CD4-positive, alpha-beta T cell (primary cell): Measurements from ENCODE around the gene EGFL8. TPM values are rescaled to one million over a fixed set of nuclear protein-coding genes. Genes with fewer than 3 reads are reported as not detected.
"Not testable (repeated sequence)": the region's sequence is repeated elsewhere in the genome, so short reads cannot be mapped to it uniquely, and the experiment has no call there.

Source experiments
- ATAC-seq: fragments of 200-7000 bp; cut with Tn5 transposase; one replicate; pipeline ENCODE4 v1.10.0; 2022; ENCODE audit warnings: mild to moderate bottlenecking; ENCODE audit not compliant: poor library complexity
- CTCF ChIA-PET: fragments of 350-600 bp; sonication (Branson Sonifier 250); formaldehyde crosslinking; loops from one replicate; lab custom pipeline; 2021; ENCODE audit warnings: antibody characterized with exemption, inconsistent platforms; lab: Charles Lee
- POLR2A ChIA-PET: fragments of 350-600 bp; sonication (Branson Sonifier 250); formaldehyde crosslinking; loops from one replicate; lab custom pipeline; 2021; ENCODE audit warnings: antibody characterized with exemption, inconsistent platforms; lab: Charles Lee
- DNase-seq, 14 experiments: peaks; one replicate each; pipeline ENCODE4 v3.0.0-alpha.2; 2013 to 2020; ENCODE audit warnings: mixed read lengths in 2 of 14
- H3K27ac ChIP-seq, 2 donors: one replicate each; pipeline versions ENCODE4 v1.5.1 to v1.7.0; 2013; ENCODE audit warnings: low read length in 2 of 2, low read depth in 1 of 2, mild to moderate bottlenecking in 1 of 2
- H3K27me3 ChIP-seq, 2 experiments: 1 replicate in 1 of 2; 2 replicates in 1 of 2; pipeline versions ENCODE4 v1.6.1 to v1.7.0; 2013; ENCODE audit warnings: low read length in 2 of 2, control low read depth in 1 of 2, mild to moderate bottlenecking in 1 of 2, moderate library complexity in 1 of 2; ENCODE audit not compliant: insufficient read depth in 2 of 2, control insufficient read depth in 1 of 2
- H3K36me3 ChIP-seq: one replicate; pipeline ENCODE4 v1.6.1; 2013; ENCODE audit warnings: low read length, control low read depth; ENCODE audit not compliant: insufficient read depth
- H3K4me1 ChIP-seq: one replicate; pipeline ENCODE4 v1.6.1; 2013; ENCODE audit warnings: low read length, control low read depth; ENCODE audit not compliant: insufficient read depth
- H3K4me3 ChIP-seq: one replicate; pipeline ENCODE4 v1.5.1; 2013; ENCODE audit warnings: mild to moderate bottlenecking, low read length, moderate library complexity
- H3K9me3 ChIP-seq, 2 experiments: 1 replicate in 1 of 2; 2 replicates in 1 of 2; pipeline versions ENCODE4 v1.6.1 to v1.7.0; 2013; ENCODE audit warnings: low read length in 2 of 2, mild to moderate bottlenecking in 2 of 2, control low read depth in 1 of 2, moderate library complexity in 1 of 2; ENCODE audit not compliant: control insufficient read depth in 1 of 2, insufficient read depth in 1 of 2
- H3K27ac Mint-ChIP-seq: one replicate; pipeline ENCODE4 v1.8.0; 2020; ENCODE audit warnings: mixed read lengths
- H3K27me3 Mint-ChIP-seq: one replicate; pipeline ENCODE4 v1.8.0; 2021; ENCODE audit warnings: mixed read lengths
- H3K36me3 Mint-ChIP-seq: one replicate; pipeline ENCODE4 v1.8.0; 2021; ENCODE audit warnings: low read depth, mixed read lengths
- H3K4me1 Mint-ChIP-seq: one replicate; pipeline ENCODE4 v1.8.0; 2021; ENCODE audit warnings: low read depth, mixed read lengths
- H3K4me3 Mint-ChIP-seq: one replicate; pipeline ENCODE4 v1.8.0; 2020; ENCODE audit warnings: mild to moderate bottlenecking, mixed read lengths
- H3K9me3 Mint-ChIP-seq: one replicate; pipeline ENCODE4 v1.8.0; 2020; ENCODE audit warnings: mixed read lengths
- CTCF ChIP-seq: fragments of 200-600 bp; IDR thresholded peaks from one replicate; pipeline ENCODE4 v1.8.0; 2022; ENCODE audit warnings: antibody characterized with exemption, mild to moderate bottlenecking
- intact Hi-C, 2 experiments: fragments of 100-400 bp; cut with DNase I in 1 of 2; cut with micrococcal nuclease in 1 of 2; formaldehyde crosslinking; loops; one replicate each; pipeline versions ENCODE4 v1.15.1 to v1.9.0; 2023 to 2025; cut with DNase I, micrococcal nuclease
- total RNA-seq, 174 experiments: library from RNA in 2 of 174; stranded (reverse) in 2 of 174; gene quantifications; one replicate each; pipeline ENCODE4 v1.2.3 and lab custom pipeline; 2021 to 2026

EGFL8 gene
- total RNA-seq, 2 experiments from 2014 or later: 13.1 to 13.8 TPM

- H3K27me3 ChIP-seq: no peaks in the 10 kb centered on the region
- no peak overlapping the region for H3K27ac Mint-ChIP-seq
- no peak for TF ChIP-seq CTCF
- no peak overlapping the region for H3K4me3 Mint-ChIP-seq
- intact Hi-C loops: no loop called here
- H3K4me3 ChIP-seq: no peak overlapping the region
- H3K27me3 Mint-ChIP-seq: no peaks in the 10 kb centered on the region
- H3K4me1 Mint-ChIP-seq: no peaks in the 10 kb centered on the region
- no peaks in the 10 kb centered on the region for H3K36me3 ChIP-seq
- CTCF ChIA-PET: no interaction called here
- H3K4me1 ChIP-seq: no peaks in the 10 kb centered on the region
- POLR2A ChIA-PET: no interaction called here
- H3K9me3 ChIP-seq: no peaks in the 10 kb centered on the region
- no peak for DNase-seq
- H3K36me3 Mint-ChIP-seq: no peaks in the 10 kb centered on the region
- ATAC-seq: no peak
- no peak overlapping the region for H3K27ac ChIP-seq
- no peaks in the 10 kb centered on the region for H3K9me3 Mint-ChIP-seq
Observed at GRCh38 chr6:32210191-32210601, 45.8 kb downstream of the EGFL8 start.

GRCh38 chr6:32211432-32211831 lies 47.0 kb downstream of the EGFL8 start:
- POLR2A ChIA-PET, H3K27ac ChIP-seq, H3K36me3 ChIP-seq, H3K36me3 Mint-ChIP-seq, H3K4me3 Mint-ChIP-seq, CTCF ChIA-PET, intact Hi-C loops, H3K9me3 ChIP-seq, H3K4me1 ChIP-seq, H3K9me3 Mint-ChIP-seq, H3K27me3 ChIP-seq, H3K4me1 Mint-ChIP-seq, ATAC-seq, H3K4me3 ChIP-seq, H3K27ac Mint-ChIP-seq, H3K27me3 Mint-ChIP-seq, DNase-seq: not testable (repeated sequence)

- Mint-ChIP-seq H3K4me3 (no peak overlapping the region), H3K36me3 (no peaks in the 10 kb centered on the region), H3K27ac (no peak overlapping the region), H3K9me3 (no peaks in the 10 kb centered on the region), H3K4me1 (no peaks in the 10 kb centered on the region), H3K27me3 (no peaks in the 10 kb centered on the region)
- TF ChIP-seq CTCF: no peak
- ChIA-PET POLR2A (no interaction called here), CTCF (no interaction called here)
- Histone ChIP-seq H3K27me3 (no peaks in the 10 kb centered on the region), H3K4me3 (no peak overlapping the region), H3K27ac (no peak overlapping the region), H3K36me3 (no peaks in the 10 kb centered on the region), H3K4me1 (no peaks in the 10 kb centered on the region), H3K9me3 (no peaks in the 10 kb centered on the region)
- intact Hi-C loops: no loop called here
- no peak for ATAC-seq
- DNase-seq: no peak
Observed at GRCh38 chr6:32212076-32212760, 47.8 kb downstream of the EGFL8 start.

- Mint-ChIP-seq H3K27ac (no peak overlapping the region), H3K9me3 (no peaks in the 10 kb centered on the region), H3K4me3 (no peak overlapping the region), H3K27me3 (no peaks in the 10 kb centered on the region), H3K4me1 (no peaks in the 10 kb centered on the region), H3K36me3 (no peaks in the 10 kb centered on the region)
- no peak for TF ChIP-seq CTCF
- no peaks in the 10 kb centered on the region for H3K36me3 ChIP-seq
- H3K27me3 ChIP-seq: no peaks in the 10 kb centered on the region
- intact Hi-C loops: no loop called here
- no peaks in the 10 kb centered on the region for H3K4me1 ChIP-seq
- ATAC-seq: no peak
- no peak overlapping the region for H3K27ac ChIP-seq
- POLR2A ChIA-PET: no interaction called here
- no peaks in the 10 kb centered on the region for H3K9me3 ChIP-seq
- CTCF ChIA-PET: no interaction called here
- no peak for DNase-seq
- no peak overlapping the region for H3K4me3 ChIP-seq
Observed at GRCh38 chr6:32213649-32214048, 49.3 kb downstream of the EGFL8 start.
